HG03060 (cell line): Measurements from ENCODE around the gene EYA3.

ENCODE experiments used
- ATAC-seq: cut with Tn5 transposase; IDR thresholded peaks from one replicate; pipeline ENCODE4 v1.9.1; 2021; ENCODE audit warnings: low read depth, moderate number of reproducible peaks; ENCODE audit not compliant: unreplicated experiment

Gene EYA3

GRCh38 chr1:27949027-27949426 lies 139.4 kb downstream of the EYA3 start:
- ATAC-seq, result no peak

DNA sequence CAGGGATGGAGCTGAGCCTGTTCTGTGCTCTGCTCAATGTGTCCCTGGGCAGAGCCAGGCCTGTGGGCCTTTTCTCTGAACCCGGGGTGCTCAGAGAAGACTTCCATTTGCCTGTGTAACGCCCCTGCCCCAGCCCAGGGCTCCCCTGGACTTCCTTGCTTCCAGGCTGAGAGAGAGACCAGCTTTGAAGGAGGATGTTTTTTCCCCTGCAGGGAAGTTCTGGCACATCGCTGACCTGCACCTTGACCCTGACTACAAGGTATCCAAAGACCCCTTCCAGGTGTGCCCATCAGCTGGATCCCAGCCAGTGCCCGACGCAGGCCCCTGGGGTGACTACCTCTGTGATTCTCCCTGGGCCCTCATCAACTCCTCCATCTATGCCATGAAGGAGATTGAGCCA lies 143.4 kb downstream of the EYA3 start:
- ATAC-seq, result no peak

DNA sequence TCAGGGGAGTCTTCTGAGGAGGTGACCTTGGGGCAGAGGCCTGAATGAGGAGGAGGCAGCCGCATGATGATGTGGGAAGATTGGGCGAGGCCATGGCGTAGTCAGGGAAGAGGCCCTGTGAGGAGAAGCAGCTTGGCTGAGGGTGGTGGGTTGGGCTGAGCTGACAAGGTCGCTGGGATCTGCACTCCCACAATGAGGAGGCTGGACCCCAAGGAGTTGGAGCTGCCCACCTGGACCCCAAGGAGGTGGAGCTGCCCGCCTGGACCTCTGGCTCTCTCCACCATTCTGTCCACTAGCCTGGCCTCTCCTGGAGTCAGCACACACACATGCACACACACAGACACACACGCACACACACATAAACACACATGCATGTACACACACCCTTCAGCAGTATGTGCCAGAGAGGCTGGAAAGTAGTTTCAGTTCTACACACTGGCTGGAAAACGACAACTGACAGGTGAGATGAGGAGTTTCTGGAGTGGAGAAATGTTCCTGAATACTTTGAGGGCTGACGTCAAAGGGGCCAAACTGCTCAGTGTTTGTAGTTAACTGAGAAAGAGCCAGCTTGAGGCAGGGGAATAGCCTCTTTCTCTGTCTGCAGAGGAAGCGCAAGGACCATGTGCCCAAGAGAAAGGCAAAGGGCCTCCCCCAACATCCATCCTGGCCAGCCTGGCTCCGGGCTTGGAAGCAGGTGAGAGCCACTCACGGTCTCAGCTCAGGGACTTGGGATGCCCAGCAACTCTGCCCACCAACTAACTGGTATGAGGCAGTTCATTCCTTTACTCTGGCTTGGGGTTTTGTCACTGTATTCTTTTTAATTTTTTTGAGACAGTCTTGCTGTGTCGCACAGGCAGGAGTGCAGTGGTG lies 146.5 kb downstream of the EYA3 start:
- no peak for ATAC-seq

DNA sequence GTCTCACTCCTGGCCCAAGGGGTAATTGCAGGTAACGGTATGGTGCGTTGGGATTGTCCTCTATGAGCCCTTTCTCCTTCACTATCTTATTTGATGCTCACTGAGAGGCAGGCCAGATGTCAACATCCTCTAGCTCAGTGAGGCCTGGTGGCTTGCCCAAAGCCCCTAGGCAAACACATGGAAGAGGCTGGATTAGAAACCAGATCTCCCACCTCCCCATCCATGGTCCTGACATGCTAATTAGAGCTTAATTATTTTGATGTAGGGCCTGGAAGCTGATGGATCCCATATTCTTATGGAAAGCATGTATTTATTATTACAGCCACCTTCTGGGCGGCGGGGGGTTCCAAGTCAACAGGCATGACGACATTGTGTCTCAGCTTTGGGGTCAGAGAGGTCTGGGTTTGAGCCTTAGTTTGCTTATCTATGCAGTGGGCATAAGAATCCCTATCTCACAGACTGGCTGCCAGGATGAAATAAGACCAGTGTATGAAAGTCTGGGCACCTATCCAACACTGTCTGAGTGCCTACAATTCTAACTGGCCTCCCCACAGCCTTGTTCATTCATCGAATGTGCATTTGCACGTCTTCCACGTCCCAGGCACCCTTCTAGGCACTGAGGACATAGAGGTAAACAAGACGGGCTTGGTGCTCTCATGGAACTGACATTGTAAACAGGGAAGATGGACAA lies 147.4 kb downstream of the EYA3 start:
- no peak for ATAC-seq

GRCh38 chr1:27940297-27940696 lies 148.1 kb downstream of the EYA3 start:
- no peak for ATAC-seq

GRCh38 chr1:27938488-27938887 lies 149.9 kb downstream of the EYA3 start:
- no peak for ATAC-seq

DNA sequence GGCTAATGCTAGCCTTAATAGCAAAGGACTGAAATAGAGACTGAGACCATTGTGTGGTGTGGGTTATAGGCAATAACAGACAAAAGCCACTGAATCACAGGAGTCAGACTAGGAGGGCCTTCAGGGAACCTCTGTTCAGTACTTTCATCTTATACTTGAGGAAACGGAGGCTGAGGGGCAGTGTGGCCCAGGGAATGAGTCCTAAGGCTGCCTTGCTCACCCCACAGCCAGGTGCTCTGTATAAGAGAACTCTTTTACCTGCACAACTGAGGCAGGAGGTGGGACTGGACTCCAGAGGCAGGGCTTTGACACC lies 150.9 kb downstream of the EYA3 start:
- no peak for ATAC-seq

- ATAC-seq, result no peak
Observed at GRCh38 chr1:27936370-27936769, 152.0 kb downstream of the EYA3 start.

GRCh38 chr1:27935721-27936120 lies 152.7 kb downstream of the EYA3 start:
- ATAC-seq, result no peak

- ATAC-seq, result no peak
Observed at GRCh38 chr1:27934818-27935549, 153.4 kb downstream of the EYA3 start, which contains the start of gene SMPDL3B. Gene SMPDL3B (plus strand): TSS chr1:27935000. CDS start chr1:27935184, 184 bp downstream.

DNA sequence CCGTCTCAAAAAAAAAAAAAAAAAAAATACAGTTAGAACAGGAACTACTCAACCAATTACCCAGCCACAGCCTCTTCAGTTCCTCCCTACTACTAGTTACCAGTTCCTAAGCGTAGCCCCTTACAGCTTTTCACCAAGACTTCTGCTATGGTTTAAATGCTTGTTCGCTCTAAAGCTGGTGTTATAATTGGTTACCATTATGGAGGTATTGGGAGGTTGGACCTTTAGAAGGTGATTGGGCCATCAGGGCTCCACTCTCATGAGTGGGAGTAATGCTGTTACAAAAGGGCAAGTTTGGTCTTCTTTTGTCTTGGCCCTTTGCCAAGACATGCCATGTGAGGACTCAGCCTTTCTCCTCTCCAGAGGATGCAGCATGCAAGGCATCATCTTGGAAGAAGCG lies 156.7 kb downstream of the EYA3 start:
- no peak for ATAC-seq

GRCh38 chr1:27931184-27931583 lies 157.2 kb downstream of the EYA3 start:
- ATAC-seq, result no peak

DNA sequence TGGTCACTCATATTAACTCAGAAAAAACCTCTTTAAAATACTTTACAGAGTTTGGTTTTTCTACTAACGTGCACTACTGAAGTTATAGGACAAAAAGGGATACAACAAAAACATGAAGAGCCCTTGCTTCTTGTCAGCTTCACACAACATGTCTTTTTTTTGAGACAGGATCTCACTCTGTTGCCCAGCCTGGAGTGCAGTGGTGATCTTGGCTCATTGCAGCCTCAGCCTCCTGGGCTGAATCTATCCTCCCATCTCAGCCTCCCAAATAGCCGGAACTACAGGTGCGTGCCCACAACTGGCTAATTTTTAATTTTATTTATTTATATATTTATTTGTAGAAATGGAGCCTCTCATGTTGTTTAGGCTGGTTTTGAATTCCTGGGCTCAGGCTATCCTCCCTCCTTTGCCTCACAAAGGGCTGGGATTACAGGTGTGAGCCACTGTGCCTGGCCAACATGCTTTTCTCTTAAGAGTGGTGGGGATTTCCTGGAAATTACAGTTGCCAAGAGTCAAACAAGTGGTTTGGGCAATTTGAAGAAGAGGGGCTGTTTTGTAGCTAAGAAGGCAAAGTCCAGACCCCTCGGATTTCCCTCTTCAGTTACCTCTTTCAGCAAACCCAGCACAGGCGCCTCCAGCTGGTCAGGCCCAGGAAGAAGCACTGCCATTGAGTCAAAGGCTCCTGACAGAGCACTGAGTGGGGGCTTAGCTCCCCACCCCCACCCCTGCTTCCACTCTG lies 160.0 kb downstream of the EYA3 start:
- ATAC-seq, result no peak

DNA sequence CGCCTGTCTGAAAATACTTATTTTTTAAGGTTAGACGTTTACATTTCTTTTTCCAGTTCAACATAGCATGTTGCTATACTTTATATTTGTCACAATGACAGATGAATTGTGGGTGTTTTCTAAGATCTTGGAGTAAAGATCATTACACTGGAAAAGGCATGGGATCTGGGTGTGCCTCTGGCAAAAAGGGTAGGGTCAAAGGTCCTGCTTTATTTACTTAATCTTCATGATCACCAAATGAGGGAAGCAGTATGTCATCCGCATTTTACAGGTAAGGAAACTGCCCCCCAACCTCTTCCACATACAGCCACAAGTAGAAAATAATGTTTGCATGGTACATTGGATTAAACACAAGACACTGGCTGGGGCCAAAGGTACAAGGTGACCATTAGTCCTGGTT lies 166.1 kb downstream of the EYA3 start:
- ATAC-seq, result no peak
